Panc1 (cell line): ENCODE measurements around the gene PSMA5. TPM values are rescaled to one million over a fixed set of nuclear protein-coding genes. Genes with fewer than 3 reads are reported as not detected.

Experiments
- ATAC-seq: fragments of 200-7000 bp; cut with Tn5 transposase; 2 replicates; pipeline ENCODE4 v1.9.1; 2020; ENCODE audit warnings: mild to moderate bottlenecking, moderate library complexity
- BruUV-seq: library from RNA; stranded (reverse); fragments of 400-500 nt; replicated peaks from 2 replicates; lab custom pipeline; 2021; lab: Mats Ljungman, UMichigan
- CTCF ChIA-PET: fragments of 300-600 bp; sonication (Branson Sonifier 250); formaldehyde crosslinking; loops from one replicate; lab custom pipeline; 2022; ENCODE audit warnings: antibody characterized with exemption; lab: Charles Lee
- POLR2A ChIA-PET: fragments of 300-600 bp; sonication (Branson Sonifier 250); formaldehyde crosslinking; loops from one replicate; lab custom pipeline; 2022; ENCODE audit warnings: antibody characterized with exemption; lab: Charles Lee
- DNase-seq: peaks from one replicate; pipeline ENCODE4 v3.0.0-alpha.2; 2010; ENCODE audit warnings: low read depth, low spot score
- H3K27ac ChIP-seq: 2 replicates; pipeline ENCODE4 v1.5.1; 2011; ENCODE audit warnings: mild to moderate bottlenecking, low read length, inconsistent platforms
- H3K27me3 ChIP-seq: fragments of 200-500 bp; sonication (Bioruptor generic); 2 replicates; pipeline ENCODE4 v1.6.0; 2014; ENCODE audit warnings: low read length, inconsistent platforms; ENCODE audit not compliant: control insufficient read depth, insufficient read depth
- H3K36me3 ChIP-seq: fragments of 200-500 bp; sonication (Bioruptor generic); 2 replicates; pipeline ENCODE4 v1.5.1; 2014; ENCODE audit warnings: inconsistent platforms, mild to moderate bottlenecking, low read length, moderate library complexity; ENCODE audit not compliant: control insufficient read depth, insufficient read depth
- H3K4me1 ChIP-seq: 2 replicates; pipeline ENCODE4 v1.5.1; 2011; ENCODE audit warnings: inconsistent platforms, mild to moderate bottlenecking, low read length, moderate library complexity; ENCODE audit not compliant: control insufficient read depth, insufficient read depth
- H3K4me3 ChIP-seq, 2 experiments: 2 replicates each; pipeline ENCODE4 v1.5.1; 2011 to 2012; ENCODE audit warnings: low read depth in 2 of 2, low read length in 2 of 2, mild to moderate bottlenecking in 2 of 2, inconsistent platforms in 1 of 2, moderate library complexity in 1 of 2
- H3K9me3 ChIP-seq: fragments of 200-500 bp; sonication (Bioruptor generic); 2 replicates; pipeline ENCODE4 v1.5.1; 2014; ENCODE audit warnings: low read depth, mild to moderate bottlenecking, inconsistent platforms, low read length, moderate library complexity; ENCODE audit not compliant: control insufficient read depth, insufficient read depth
- POLR2AphosphoS5 ChIP-seq: IDR thresholded peaks from 2 replicates; pipeline ENCODE4 v1.6.1; 2012; ENCODE audit warnings: mild to moderate bottlenecking, low read depth, low read length, moderate library complexity
- REST ChIP-seq, 2 experiments: IDR thresholded peaks; 2 replicates each; pipeline ENCODE4 v1.6.1; 2011 to 2012; ENCODE audit warnings: low read depth in 2 of 2, control low read depth in 1 of 2, low read length in 1 of 2, mild to moderate bottlenecking in 1 of 2, moderate library complexity in 1 of 2; ENCODE audit not compliant: insufficient read depth in 1 of 2
- SIN3A ChIP-seq: IDR thresholded peaks from 2 replicates; pipeline ENCODE4 v1.6.1; 2012; ENCODE audit warnings: low read depth, mild to moderate bottlenecking, low read length, moderate library complexity, borderline replicate concordance; ENCODE audit not compliant: insufficient read depth
- TCF7L2 ChIP-seq: IDR thresholded peaks from 2 replicates; pipeline ENCODE4 v1.6.1; 2011; ENCODE audit warnings: mild to moderate bottlenecking, low read depth, low read length, inconsistent platforms
- in situ Hi-C: cut with HindIII; loops from 2 replicates; pipeline ENCODE4 v1.10.0; 2016; ENCODE audit warnings: low sequenced_read_pairs, low pct_unique_long_range_greater_than_20kb
- intact Hi-C: fragments of 100-400 bp; cut with micrococcal nuclease; formaldehyde crosslinking; loops from one replicate; pipeline ENCODE4 v1.10.0; 2022; ENCODE audit not compliant: unreplicated experiment
- total RNA-seq: library from RNA; stranded (reverse); gene quantifications from one replicate; pipeline ENCODE4 v1.2.1, GENCODE V29; 2021; ENCODE audit not compliant: unreplicated experiment
- TF ChIP-seq, protein P1 (sequence below): fragments of 450-650 bp; IDR thresholded peaks from 2 replicates; pipeline ENCODE4 v1.5.1; 2017; ENCODE audit warnings: mild to moderate bottlenecking

PSMA5 gene
- total RNA-seq, 1 experiment from 2014 or later = 118 TPM

- no peaks in the 10 kb centered on the region for H3K27me3 ChIP-seq
- peak overlapping the region; percentile 12; the same call in 1 of the 2 replicates for H3K27ac ChIP-seq
- ATAC-seq (peak; percentile 6; the same call in 1 of the 2 replicates), DNase-seq (no peak)
- TF ChIP-seq SIN3A (no peak), TCF7L2 (no peak), POLR2AphosphoS5 (no peak), REST (IDR thresholded peaks at IDR 0.05; ENCODE audit: insufficient read depth in 1 of 2, low read depth in 2 of 2, low read length in 1 of 2) (no peak)
- TF ChIP-seq, protein P1, sequence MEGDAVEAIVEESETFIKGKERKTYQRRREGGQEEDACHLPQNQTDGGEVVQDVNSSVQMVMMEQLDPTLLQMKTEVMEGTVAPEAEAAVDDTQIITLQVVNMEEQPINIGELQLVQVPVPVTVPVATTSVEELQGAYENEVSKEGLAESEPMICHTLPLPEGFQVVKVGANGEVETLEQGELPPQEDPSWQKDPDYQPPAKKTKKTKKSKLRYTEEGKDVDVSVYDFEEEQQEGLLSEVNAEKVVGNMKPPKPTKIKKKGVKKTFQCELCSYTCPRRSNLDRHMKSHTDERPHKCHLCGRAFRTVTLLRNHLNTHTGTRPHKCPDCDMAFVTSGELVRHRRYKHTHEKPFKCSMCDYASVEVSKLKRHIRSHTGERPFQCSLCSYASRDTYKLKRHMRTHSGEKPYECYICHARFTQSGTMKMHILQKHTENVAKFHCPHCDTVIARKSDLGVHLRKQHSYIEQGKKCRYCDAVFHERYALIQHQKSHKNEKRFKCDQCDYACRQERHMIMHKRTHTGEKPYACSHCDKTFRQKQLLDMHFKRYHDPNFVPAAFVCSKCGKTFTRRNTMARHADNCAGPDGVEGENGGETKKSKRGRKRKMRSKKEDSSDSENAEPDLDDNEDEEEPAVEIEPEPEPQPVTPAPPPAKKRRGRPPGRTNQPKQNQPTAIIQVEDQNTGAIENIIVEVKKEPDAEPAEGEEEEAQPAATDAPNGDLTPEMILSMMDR = no peak
- ChIA-PET CTCF (interaction anchor here (0.7 kb wide), 1 partner anchor 184 kb away, joined by 4 read pairs; no protein-coding TSS in a partner anchor), POLR2A (no interaction called here)
- intact Hi-C loops = loop anchor here (5.0 kb wide), 1 partner anchor 135 kb away; no protein-coding TSS in a partner anchor
- H3K9me3 ChIP-seq = no peaks in the 10 kb centered on the region
- peaks cover 18% of the 10 kb centered on the region for H3K4me1 ChIP-seq
- BruUV-seq = no TSS peak
- peaks cover 4% of the 10 kb centered on the region for H3K36me3 ChIP-seq
- in situ Hi-C loops = no loop called here
- H3K4me3 ChIP-seq = peak overlapping the region; percentile 44 to 50
Measured at GRCh38 chr1:109396871-109397580, 29.2 kb downstream of the PSMA5 start.

DNA sequence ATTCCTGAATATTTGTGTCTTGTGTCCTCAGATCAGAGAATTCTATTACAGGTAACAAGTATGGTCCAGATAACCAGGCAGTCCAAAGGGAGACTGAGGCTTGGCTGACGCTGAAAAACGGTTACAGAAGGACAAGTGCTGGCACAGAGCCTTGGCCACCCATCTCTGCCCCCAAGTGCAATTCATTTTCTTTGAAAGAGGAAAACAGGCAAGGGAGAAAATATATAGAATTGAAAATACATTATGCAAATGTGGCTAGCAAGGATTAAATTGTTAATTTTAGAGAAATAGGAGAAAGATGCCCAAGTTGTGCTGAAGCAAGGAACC lies 29.8 kb downstream of the PSMA5 start:
- ChIA-PET CTCF (interaction anchor here (0.7 kb wide), 1 partner anchor 184 kb away, joined by 4 read pairs; no protein-coding TSS in a partner anchor), POLR2A (no interaction called here)
- DNase-seq (no peak), ATAC-seq (no peak)
- TF ChIP-seq POLR2AphosphoS5 (no peak), TCF7L2 (no peak), REST (IDR thresholded peaks at IDR 0.05; ENCODE audit: insufficient read depth in 1 of 2, low read depth in 2 of 2, low read length in 1 of 2) (no peak), SIN3A (no peak)
- TF ChIP-seq, protein P1 = no peak
- peaks cover 18% of the 10 kb centered on the region for H3K4me1 ChIP-seq
- BruUV-seq = TSS peak; percentile 61
- H3K4me3 ChIP-seq = peak overlapping the region in 1 of 2 experiments; percentile 50; a peak in 2 of 4 replicates
- in situ Hi-C loops = no loop called here
- intact Hi-C loops = loop anchor here (5.0 kb wide), 1 partner anchor 134 kb away; no protein-coding TSS in a partner anchor
- no peak overlapping the region; the same call in 1 of the 2 replicates for H3K27ac ChIP-seq
- no peaks in the 10 kb centered on the region for H3K9me3 ChIP-seq
- H3K27me3 ChIP-seq = no peaks in the 10 kb centered on the region
- peaks cover 4% of the 10 kb centered on the region for H3K36me3 ChIP-seq
